ENCODE measurements around the gene ASB16. TPM values are rescaled to one million over a fixed set of nuclear protein-coding genes. Genes with fewer than 3 reads are reported as not detected.
"Not testable (repeated sequence)": the region's sequence is repeated elsewhere in the genome, so short reads cannot be mapped to it uniquely, and the experiment has no call there.

Gene ASB16
- polyA plus RNA-seq, 3 donors = 1.2 to 1.8 (median 1.6) TPM

- no peak for DNase-seq (ENCODE audit: low read depth in 3 of 3, low spot score in 2 of 3)
These were observed 23.8 kb upstream of the ASB16 start for GRCh38 chr17:44146375-44147346.

- no peak for DNase-seq (ENCODE audit: low read depth in 3 of 3, low spot score in 2 of 3)
These were observed 22.7 kb upstream of the ASB16 start for GRCh38 chr17:44147812-44148211.

- not testable (repeated sequence) for DNase-seq (ENCODE audit: low read depth in 3 of 3, low spot score in 2 of 3)
These were observed 21.4 kb upstream of the ASB16 start for GRCh38 chr17:44149066-44149465.

GRCh38 chr17:44149750-44150329, 20.7 kb upstream of the ASB16 start:
- DNase-seq (ENCODE audit: low read depth in 3 of 3, low spot score in 2 of 3) = no peak

GRCh38 chr17:44152875-44153274, 17.6 kb upstream of the ASB16 start:
- DNase-seq (ENCODE audit: low read depth in 3 of 3, low spot score in 2 of 3) = no peak

- no peak for DNase-seq (ENCODE audit: low read depth in 3 of 3, low spot score in 2 of 3)
These were observed 15.0 kb upstream of the ASB16 start for GRCh38 chr17:44155488-44155887.

- DNase-seq (ENCODE audit: low read depth in 3 of 3, low spot score in 2 of 3) = no peak
These were observed 10.8 kb upstream of the ASB16 start for GRCh38 chr17:44159519-44160210.

GRCh38 chr17:44164476-44164875, 6.0 kb upstream of the ASB16 start:
- no peak for DNase-seq (ENCODE audit: low read depth in 3 of 3, low spot score in 2 of 3)

- no peak for DNase-seq (ENCODE audit: low read depth in 3 of 3, low spot score in 2 of 3)
These were observed 3.2 kb upstream of the ASB16 start for GRCh38 chr17:44167181-44167861.

- DNase-seq (ENCODE audit: low read depth in 3 of 3, low spot score in 2 of 3) = no peak
These were observed 387 bp upstream of the ASB16 start for GRCh38 chr17:44170135-44170498.

GRCh38 chr17:44171931-44172455, 1.5 kb downstream of the ASB16 start:
- no peak for DNase-seq (ENCODE audit: low read depth in 3 of 3, low spot score in 2 of 3)

GRCh38 chr17:44174427-44174826, 3.9 kb downstream of the ASB16 start:
- DNase-seq (ENCODE audit: low read depth in 3 of 3, low spot score in 2 of 3) = no peak

GRCh38 chr17:44176257-44176656, 5.8 kb downstream of the ASB16 start:
- no peak for DNase-seq (ENCODE audit: low read depth in 3 of 3, low spot score in 2 of 3)

GRCh38 chr17:44176671-44177501, 6.4 kb downstream of the ASB16 start:
- DNase-seq (ENCODE audit: low read depth in 3 of 3, low spot score in 2 of 3) = no peak

GRCh38 chr17:44177640-44178039, 7.1 kb downstream of the ASB16 start:
- DNase-seq (ENCODE audit: low read depth in 3 of 3, low spot score in 2 of 3) = no peak

GRCh38 chr17:44178133-44178532, 7.6 kb downstream of the ASB16 start:
- no peak for DNase-seq (ENCODE audit: low read depth in 3 of 3, low spot score in 2 of 3)

GRCh38 chr17:44183024-44183423, 12.5 kb downstream of the ASB16 start:
- DNase-seq (ENCODE audit: low read depth in 3 of 3, low spot score in 2 of 3) = no peak

- no peak for DNase-seq (ENCODE audit: low read depth in 3 of 3, low spot score in 2 of 3)
These were observed 13.8 kb downstream of the ASB16 start for GRCh38 chr17:44184212-44184810.
